Left ventricle myocardium inferior (tissue), 1 donor: ENCODE results near the gene NEUROD2. TPM values are rescaled to one million over a fixed set of nuclear protein-coding genes. Genes with fewer than 3 reads are reported as not detected.

ENCODE experiments used
- DNase-seq: peaks from one replicate; pipeline ENCODE4 v3.0.0-alpha.2; 2020
- H3K27ac ChIP-seq: fragments of 200-600 bp; replicated peaks from 2 replicates; pipeline ENCODE4 v1.8.0; 2021
- H3K27me3 ChIP-seq: fragments of 200-600 bp; 2 replicates; pipeline ENCODE4 v1.8.0; 2021; ENCODE audit warnings: low read depth
- H3K36me3 ChIP-seq: fragments of 200-600 bp; 2 replicates; pipeline ENCODE4 v1.8.0; 2021
- H3K4me1 ChIP-seq: fragments of 200-600 bp; 2 replicates; pipeline ENCODE4 v1.8.0; 2021
- H3K4me3 ChIP-seq: fragments of 200-600 bp; 2 replicates; pipeline ENCODE4 v1.8.0; 2021; ENCODE audit warnings: mild to moderate bottlenecking, moderate library complexity
- H3K9me3 ChIP-seq: fragments of 200-600 bp; replicated peaks from 2 replicates; pipeline ENCODE4 v1.8.0; 2021
- CTCF ChIP-seq: fragments of 200-600 bp; IDR thresholded peaks from 2 replicates; pipeline ENCODE4 v1.8.0; 2021; ENCODE audit warnings: antibody characterized with exemption, mild to moderate bottlenecking, borderline replicate concordance
- intact Hi-C: fragments of 100-400 bp; cut with micrococcal nuclease; formaldehyde crosslinking; loops from one replicate; pipeline ENCODE4 v1.11.0; 2022
- total RNA-seq: library from RNA; stranded (reverse); fragmentation: NEBNext Ultra II Directional; extraction: Animal tissue kit (Norgen Biotek cat#: 25700); gene quantifications from one replicate; pipeline ENCODE4 v1.2.1, GENCODE V29; 2021
- donor health status: DM: no; HTN: yes; CAD: no; lungs with severe emphysema.

Gene NEUROD2
- total RNA-seq, 1 donor from 2014 or later = not detected

- H3K27me3 ChIP-seq = no peaks in the 10 kb centered on the region
- no peak for DNase-seq
- H3K27ac ChIP-seq = no peak overlapping the region
- TF ChIP-seq CTCF = no peak
- no peaks in the 10 kb centered on the region for H3K9me3 ChIP-seq
- peaks cover 87% of the 10 kb centered on the region for H3K4me1 ChIP-seq
- intact Hi-C loops = no loop called here
- no peaks in the 10 kb centered on the region for H3K36me3 ChIP-seq
- no peak overlapping the region for H3K4me3 ChIP-seq
Measured at GRCh38 chr17:39642291-39643074, 34.8 kb upstream of the NEUROD2 start.

- intact Hi-C loops = no loop called here
- no peaks in the 10 kb centered on the region for H3K36me3 ChIP-seq
- H3K27me3 ChIP-seq = no peaks in the 10 kb centered on the region
- TF ChIP-seq CTCF = no peak
- no peak overlapping the region for H3K4me3 ChIP-seq
- no peak overlapping the region for H3K27ac ChIP-seq
- no peaks in the 10 kb centered on the region for H3K9me3 ChIP-seq
- no peak for DNase-seq
- H3K4me1 ChIP-seq = peaks cover 90% of the 10 kb centered on the region
Measured at GRCh38 chr17:39641883-39642282, 34.2 kb upstream of the NEUROD2 start.

- no peak for DNase-seq
- Histone ChIP-seq H3K27me3 (no peaks in the 10 kb centered on the region), H3K4me1 (peaks cover 89% of the 10 kb centered on the region), H3K4me3 (no peak overlapping the region), H3K9me3 (no peaks in the 10 kb centered on the region), H3K27ac (no peak overlapping the region), H3K36me3 (no peaks in the 10 kb centered on the region)
- TF ChIP-seq CTCF = no peak
- intact Hi-C loops = no loop called here
Measured at GRCh38 chr17:39641097-39641496, 33.4 kb upstream of the NEUROD2 start.

- Histone ChIP-seq H3K4me1 (peaks cover 90% of the 10 kb centered on the region), H3K4me3 (no peak overlapping the region)
- intact Hi-C loops = no loop called here
Measured at GRCh38 chr17:39640591-39641031, 32.9 kb upstream of the NEUROD2 start.

More at GRCh38 chr17:39640591-39641031, 32.9 kb upstream of the NEUROD2 start:
- Histone ChIP-seq H3K36me3 (no peaks in the 10 kb centered on the region), H3K27ac (no peak overlapping the region), H3K27me3 (no peaks in the 10 kb centered on the region), H3K9me3 (no peaks in the 10 kb centered on the region)
- TF ChIP-seq CTCF = no peak
- DNase-seq = no peak
